ENCODE data around the gene MNX1. TPM values are rescaled to one million over a fixed set of nuclear protein-coding genes. Genes with fewer than 3 reads are reported as not detected.

The MNX1 gene
- not detected for total RNA-seq

- ChIA-PET POLR2A (no interaction called here), CTCF (no interaction called here)
These were observed at the start of gene MNX1 for GRCh38 chr7:157010588-157011332. MNX1 (minus strand) TSS chr7:157010663; CDS start chr7:157010350, 313 bp downstream.

DNA sequence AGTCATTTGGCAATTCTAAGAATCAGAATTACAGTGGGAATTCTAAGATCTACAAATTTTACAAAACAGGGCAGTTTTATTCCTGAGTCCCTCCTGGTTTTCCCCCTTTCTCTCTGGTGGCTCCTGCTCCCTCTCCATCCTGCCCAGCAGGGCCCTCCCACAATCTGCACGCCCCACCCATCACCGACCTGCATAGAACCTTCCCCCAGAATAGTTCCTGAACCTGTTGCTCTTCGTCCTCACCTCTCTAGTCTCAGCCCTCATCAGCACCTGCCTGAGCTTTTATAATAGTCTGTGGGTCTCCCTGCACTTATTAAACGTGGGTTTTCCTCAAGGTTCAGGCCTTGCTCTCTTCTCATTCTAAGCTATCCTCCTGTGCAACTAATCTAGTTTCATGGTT is 49.1 kb upstream of the MNX1 start:
- ChIA-PET POLR2A (no interaction called here), CTCF (no interaction called here)

DNA sequence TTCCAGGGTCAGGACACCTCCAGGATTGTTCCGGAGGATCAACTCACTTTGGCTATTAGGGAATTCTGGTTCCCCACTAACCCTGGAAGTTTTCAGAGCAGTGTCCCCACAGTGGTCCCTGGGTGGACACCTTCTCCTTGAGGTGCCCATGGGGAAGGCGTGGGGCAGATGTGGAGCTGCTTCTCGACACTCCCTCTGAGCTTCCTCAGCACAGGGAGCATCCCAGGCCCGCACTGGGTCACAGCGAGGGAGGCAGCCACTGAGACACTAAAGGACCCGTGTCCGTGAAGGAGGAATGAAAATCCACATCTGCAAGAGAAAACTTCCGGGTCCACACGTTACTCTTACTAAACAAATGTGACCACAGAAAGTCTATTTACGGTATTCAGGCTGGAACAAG is 48.2 kb upstream of the MNX1 start:
- ChIA-PET CTCF (interaction anchor here (0.6 kb wide), 1 partner anchor 48 kb away, joined by 3 read pairs; no protein-coding TSS in a partner anchor), POLR2A (no interaction called here)

GRCh38 chr7:157058068-157058467 is 47.6 kb upstream of the MNX1 start:
- CTCF ChIA-PET = interaction anchor here (0.6 kb wide), 1 partner anchor 49 kb away, joined by 3 read pairs; no protein-coding TSS in a partner anchor
- POLR2A ChIA-PET = no interaction called here

DNA sequence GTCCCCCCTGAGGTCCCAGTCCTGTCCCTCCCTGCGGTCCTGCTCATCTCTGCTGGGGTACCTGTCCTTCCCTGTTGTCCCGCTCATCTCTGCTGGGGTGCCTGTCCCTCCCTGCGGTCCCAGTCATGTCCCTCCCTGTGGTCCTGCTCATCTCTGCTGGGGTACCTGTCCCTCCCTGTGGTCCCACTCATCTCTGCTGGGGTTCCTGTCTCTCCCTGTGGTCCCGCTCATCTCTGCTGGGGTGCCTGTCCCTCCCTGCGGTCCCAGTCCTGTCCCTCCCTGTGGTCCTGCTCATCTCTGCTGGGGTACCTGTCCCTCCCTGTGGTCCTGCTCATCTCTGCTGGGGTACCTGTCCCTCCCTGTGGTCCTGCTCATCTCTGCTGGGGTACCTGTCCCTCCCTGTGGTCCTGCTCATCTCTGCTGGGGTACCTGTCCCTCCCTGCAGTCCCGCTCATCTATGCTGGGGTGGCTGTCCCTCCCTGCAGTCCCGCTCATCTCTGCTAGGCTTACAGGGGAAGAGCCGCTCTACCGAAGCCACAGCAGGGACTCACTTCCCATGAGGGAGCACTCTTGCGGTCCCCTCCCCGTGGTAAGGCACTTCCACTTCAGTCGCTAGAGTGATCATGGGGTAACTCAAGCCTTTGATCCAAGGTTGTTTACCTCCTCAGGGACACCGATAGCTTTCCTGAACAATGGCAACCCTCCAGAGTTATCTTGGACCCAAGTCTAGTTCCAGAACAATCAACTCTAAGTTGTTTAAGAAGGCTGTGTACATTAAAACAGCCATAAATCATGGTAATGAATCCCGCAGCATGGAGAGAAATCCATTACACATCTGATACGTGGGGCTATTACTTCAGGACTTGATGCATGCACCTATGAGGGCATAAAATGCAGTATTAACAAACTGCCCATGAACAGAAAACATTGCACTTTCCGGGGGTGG is 46.8 kb upstream of the MNX1 start:
- ChIA-PET CTCF (no interaction called here), POLR2A (no interaction called here)

- CTCF ChIA-PET = no interaction called here
- POLR2A ChIA-PET = no interaction called here
These were observed 45.8 kb upstream of the MNX1 start for GRCh38 chr7:157056246-157056645.

- ChIA-PET POLR2A (no interaction called here), CTCF (no interaction called here)
These were observed 44.5 kb upstream of the MNX1 start for GRCh38 chr7:157054927-157055326.

DNA sequence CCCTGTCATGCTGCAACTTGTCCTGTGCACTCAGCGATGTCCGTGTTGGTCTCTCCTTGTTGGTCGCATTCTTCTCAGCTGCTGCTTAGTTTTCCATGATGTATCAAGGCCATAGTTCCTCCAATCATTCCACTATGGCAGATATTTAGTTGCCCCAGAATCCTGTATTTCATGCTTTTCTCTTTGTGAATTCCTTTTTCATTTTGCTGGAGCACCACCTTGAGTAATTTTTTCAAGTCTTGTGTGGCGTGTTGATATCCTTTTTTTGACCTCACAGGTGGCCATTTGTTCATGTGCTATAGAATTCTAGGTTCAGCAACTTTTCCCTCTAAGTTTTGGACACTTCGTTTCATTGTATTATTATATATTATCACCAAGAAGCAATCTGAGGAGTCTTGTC is 42.7 kb upstream of the MNX1 start:
- POLR2A ChIA-PET = no interaction called here

DNA sequence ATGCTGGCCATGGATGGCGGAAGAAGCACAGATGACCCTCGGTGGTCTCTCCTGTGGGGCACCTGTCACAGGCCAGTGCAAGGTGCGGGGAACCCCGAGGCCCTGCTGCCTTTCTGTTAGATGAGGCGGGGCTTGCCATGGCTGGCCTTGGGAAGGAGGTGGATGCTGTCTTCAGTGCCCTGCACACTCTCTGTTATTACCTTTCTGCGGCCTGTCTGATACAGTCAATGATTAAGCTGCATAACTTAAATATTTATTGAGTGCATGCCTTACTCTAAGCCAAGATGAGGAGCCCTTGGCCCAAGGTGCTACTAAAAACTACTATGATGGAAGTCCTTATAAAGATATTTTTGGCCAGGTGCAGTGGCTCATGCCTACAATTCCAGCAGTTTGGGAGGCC is 36.7 kb upstream of the MNX1 start:
- POLR2A ChIA-PET = no interaction called here

More for the DNA sequence above, 42.7 kb upstream of the MNX1 start:
- CTCF ChIA-PET = interaction anchor here (1.7 kb wide), 1 partner anchor 8 kb away, joined by 3 read pairs; no protein-coding TSS in a partner anchor

DNA sequence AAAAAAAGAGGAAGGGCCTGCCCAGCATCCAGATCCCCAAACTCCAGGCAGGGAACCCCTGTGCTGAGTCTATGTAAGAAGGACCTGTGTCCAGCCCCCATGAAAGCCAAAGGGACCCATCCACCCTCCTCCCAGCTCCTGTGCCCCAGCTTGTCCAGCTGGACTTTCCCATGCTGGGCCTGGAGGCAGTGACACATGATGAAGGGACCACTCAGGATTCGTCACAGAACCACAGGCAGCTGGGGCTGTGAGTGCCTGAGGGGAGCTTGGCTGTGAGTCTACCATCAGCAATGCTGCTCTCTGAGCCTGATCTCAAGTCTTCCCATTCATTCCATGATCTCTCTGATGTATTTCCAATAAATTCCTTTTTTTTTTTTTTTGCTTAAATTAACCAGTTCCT is 36.2 kb upstream of the MNX1 start:
- ChIA-PET POLR2A (no interaction called here), CTCF (no interaction called here)

More for the DNA sequence above, 36.7 kb upstream of the MNX1 start:
- CTCF ChIA-PET = no interaction called here

- CTCF ChIA-PET = interaction anchor here (1.1 kb wide), 1 partner anchor 8 kb away, joined by 3 read pairs; no protein-coding TSS in a partner anchor
These were observed 34.6 kb upstream of the MNX1 start for GRCh38 chr7:157044943-157045660.

GRCh38 chr7:157044147-157044687 is 33.8 kb upstream of the MNX1 start:
- CTCF ChIA-PET = interaction anchor here (1.1 kb wide), 1 partner anchor 9 kb away, joined by 3 read pairs; no protein-coding TSS in a partner anchor
- POLR2A ChIA-PET = no interaction called here

More at GRCh38 chr7:157044943-157045660, 34.6 kb upstream of the MNX1 start:
- POLR2A ChIA-PET = no interaction called here

DNA sequence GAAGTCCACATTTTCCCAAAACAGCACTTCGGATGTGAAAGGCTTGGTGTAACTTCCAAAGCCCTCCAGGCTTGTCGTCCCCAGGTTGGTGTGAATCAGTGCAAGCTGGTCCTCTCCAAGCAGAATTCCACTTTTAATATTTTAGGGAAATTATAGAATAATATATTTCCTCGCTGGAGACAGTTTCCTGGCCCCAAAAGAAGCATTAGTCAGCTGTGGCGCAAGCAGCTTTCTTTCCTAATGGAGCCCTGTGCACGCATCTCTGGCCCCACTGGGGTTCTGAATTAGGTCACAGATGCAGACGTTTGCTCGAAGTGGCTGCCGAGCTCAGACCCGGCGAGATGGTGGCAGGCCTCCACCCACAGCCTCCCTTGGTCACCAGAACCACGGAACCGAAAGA is 33.3 kb upstream of the MNX1 start:
- POLR2A ChIA-PET = no interaction called here
- CTCF ChIA-PET = no interaction called here

GRCh38 chr7:157041514-157042277 is 31.2 kb upstream of the MNX1 start:
- CTCF ChIA-PET = no interaction called here

DNA sequence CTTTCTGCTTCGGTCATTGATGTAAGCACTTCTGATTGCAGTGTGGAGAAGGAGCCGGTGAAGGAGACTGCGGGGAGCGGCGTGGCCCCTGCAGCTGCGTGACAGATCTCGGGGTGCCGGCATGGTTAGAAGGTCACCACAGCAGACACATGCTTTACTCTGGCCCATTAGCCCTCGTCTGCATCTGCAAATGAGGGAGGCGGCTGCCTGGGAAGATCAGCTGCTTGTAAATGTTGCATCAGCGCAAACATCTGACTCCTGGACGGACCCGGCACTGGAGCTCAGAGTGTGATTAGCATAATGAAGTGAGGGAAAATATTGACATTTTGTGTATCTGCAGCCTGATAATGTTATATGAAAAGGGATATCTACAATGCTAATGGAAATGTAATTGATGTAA is 30.5 kb upstream of the MNX1 start:
- ChIA-PET CTCF (no interaction called here), POLR2A (no interaction called here)

More at GRCh38 chr7:157041514-157042277, 31.2 kb upstream of the MNX1 start:
- POLR2A ChIA-PET = no interaction called here

- ChIA-PET POLR2A (no interaction called here), CTCF (no interaction called here)
These were observed 27.2 kb upstream of the MNX1 start for GRCh38 chr7:157037635-157038034.

DNA sequence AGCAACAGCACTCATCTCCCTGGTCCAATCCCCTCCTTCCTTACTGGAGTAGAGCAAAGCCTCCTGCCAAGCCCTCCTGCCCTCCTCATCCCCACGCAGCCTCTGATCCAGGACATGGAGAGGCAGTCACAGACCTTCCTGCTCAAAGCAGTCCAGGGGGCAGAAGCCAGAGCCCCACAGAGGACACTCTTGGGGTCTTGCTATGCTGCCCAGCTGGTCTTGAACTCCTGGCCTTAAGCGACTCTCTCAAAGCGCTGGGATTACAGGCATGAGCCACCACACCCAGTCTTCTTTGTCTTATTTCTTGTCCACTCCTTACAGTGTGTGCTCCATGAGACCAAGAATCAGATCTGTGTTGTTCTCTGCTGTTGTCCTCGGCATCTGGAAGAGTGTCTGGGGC is 26.6 kb upstream of the MNX1 start:
- ChIA-PET POLR2A (no interaction called here), CTCF (no interaction called here)

- CTCF ChIA-PET = no interaction called here
These were observed 25.5 kb upstream of the MNX1 start for GRCh38 chr7:157035979-157036378.

GRCh38 chr7:157035302-157035701 is 24.8 kb upstream of the MNX1 start:
- POLR2A ChIA-PET = no interaction called here
- CTCF ChIA-PET = no interaction called here

More at GRCh38 chr7:157035979-157036378, 25.5 kb upstream of the MNX1 start:
- POLR2A ChIA-PET = no interaction called here
